ENCODE data around the gene EFCAB5. TPM values are rescaled to one million over a fixed set of nuclear protein-coding genes. Genes with fewer than 3 reads are reported as not detected.
"Not testable (repeated sequence)": the region's sequence is repeated elsewhere in the genome, so short reads cannot be mapped to it uniquely, and the experiment has no call there.

Gene EFCAB5
- 1 to 10 TPM; 2.4 to 3.4 TPM for total RNA-seq
- long read RNA-seq, partial matches to known transcripts: 0 of 1 reads
- long read RNA-seq, other reads (novel, unspliced or antisense): 1 of 1 reads

GRCh38 chr17:29941334-29941733 lies at the start of gene EFCAB5:
TSS of gene EFCAB5 (plus strand) at chr17:29941634. CDS start at chr17:29941797, 163 bp downstream.
- no peak for ATAC-seq

GRCh38 chr17:29892201-29892600 lies 49.2 kb upstream of the EFCAB5 start:
- intact Hi-C loops (cut with DNase I, micrococcal nuclease): no loop called here
- ATAC-seq (no peak), DNase-seq (no peak)

More at GRCh38 chr17:29941334-29941733, at the start of gene EFCAB5:
- DNase-seq: no peak
- intact Hi-C loops (cut with DNase I, micrococcal nuclease): no loop called here

- ATAC-seq; DNase-seq; intact Hi-C loops (cut with DNase I, micrococcal nuclease): not testable (repeated sequence)
Measured at GRCh38 chr17:29897136-29897535, 44.3 kb upstream of the EFCAB5 start.

GRCh38 chr17:29903471-29903870 lies 38.0 kb upstream of the EFCAB5 start:
- intact Hi-C loops (cut with DNase I, micrococcal nuclease): no loop called here
- DNase-seq (no peak), ATAC-seq (no peak)

GRCh38 chr17:29905086-29905878 lies 36.2 kb upstream of the EFCAB5 start:
- DNase-seq: peak in 1 of 2 donors; percentile 14
- ATAC-seq: peak; percentile 93
- intact Hi-C loops (cut with DNase I, micrococcal nuclease): no loop called here

- intact Hi-C loops (cut with DNase I, micrococcal nuclease): no loop called here
- DNase-seq: no peak
- ATAC-seq: no peak
Measured at GRCh38 chr17:29905879-29906167, 35.6 kb upstream of the EFCAB5 start.

GRCh38 chr17:29906969-29907368 lies 34.5 kb upstream of the EFCAB5 start:
- ATAC-seq (no peak), DNase-seq (no peak)
- intact Hi-C loops (cut with DNase I, micrococcal nuclease): no loop called here

GRCh38 chr17:29909236-29910003 lies 32.0 kb upstream of the EFCAB5 start:
- intact Hi-C loops (cut with DNase I, micrococcal nuclease): no loop called here
- DNase-seq (no peak), ATAC-seq (no peak)

GRCh38 chr17:29911641-29912177 lies 29.7 kb upstream of the EFCAB5 start:
- DNase-seq (no peak), ATAC-seq (no peak)
- intact Hi-C loops (cut with DNase I, micrococcal nuclease): no loop called here

- DNase-seq (no peak), ATAC-seq (no peak)
- intact Hi-C loops (cut with DNase I, micrococcal nuclease): no loop called here
Measured at GRCh38 chr17:29914819-29915537, 26.5 kb upstream of the EFCAB5 start.

GRCh38 chr17:29918016-29918415 lies 23.4 kb upstream of the EFCAB5 start:
- intact Hi-C loops (cut with DNase I, micrococcal nuclease): no loop called here
- ATAC-seq (no peak), DNase-seq (no peak)

- no peak for ATAC-seq
- intact Hi-C loops (cut with DNase I, micrococcal nuclease): no loop called here
- DNase-seq: no peak
Measured at GRCh38 chr17:29918922-29919856, 22.2 kb upstream of the EFCAB5 start.

- ATAC-seq (no peak), DNase-seq (no peak)
- intact Hi-C loops (cut with DNase I, micrococcal nuclease): loop anchor here in 1 of 2 donors (10.0 kb wide), 1 partner anchor 120 kb away; no protein-coding TSS in a partner anchor
Measured at GRCh38 chr17:29924786-29925185, 16.6 kb upstream of the EFCAB5 start.

- no peak for DNase-seq
- no peak for ATAC-seq
- intact Hi-C loops (cut with DNase I, micrococcal nuclease): loop anchor here in 1 of 2 donors (10.0 kb wide), 1 partner anchor 123 kb away; no protein-coding TSS in a partner anchor
Measured at GRCh38 chr17:29927546-29927945, 13.9 kb upstream of the EFCAB5 start.

- intact Hi-C loops (cut with DNase I, micrococcal nuclease): loop anchor here in 1 of 2 donors (10.0 kb wide), 1 partner anchor 124 kb away; no protein-coding TSS in a partner anchor
- ATAC-seq (peak; percentile 51), DNase-seq (peak; percentile 45 to 69)
Measured at GRCh38 chr17:29929006-29929532, 12.4 kb upstream of the EFCAB5 start.

- DNase-seq: peak; percentile 91 to 95
Measured at GRCh38 chr17:29929533-29930408, 11.7 kb upstream of the EFCAB5 start, which contains the start of gene SSH2. TSS of gene SSH2 (minus strand) at chr17:29930228. CDS start at chr17:29930000, 228 bp downstream.

More at GRCh38 chr17:29929533-29930408, 11.7 kb upstream of the EFCAB5 start, which contains the start of gene SSH2:
- ATAC-seq: peak; percentile 87
- intact Hi-C loops (cut with DNase I, micrococcal nuclease): loop anchor here (5.0 to 10.0 kb wide), 2 partner anchors 122 to 125 kb away; no protein-coding TSS in a partner anchor
